Measurements from ENCODE around the gene CHMP1A. TPM values are rescaled to one million over a fixed set of nuclear protein-coding genes. Genes with fewer than 3 reads are reported as not detected.
"Not testable (repeated sequence)": the region's sequence is repeated elsewhere in the genome, so short reads cannot be mapped to it uniquely, and the experiment has no call there.

CHMP1A gene
- total RNA-seq, 1 donor from 2014 or later = 36.5 TPM

- ATAC-seq = no peak
- DNase-seq = no peak
- intact Hi-C loops (cut with micrococcal nuclease) = no loop called here
Measured at GRCh38 chr16:89693931-89694783, 36.6 kb upstream of the CHMP1A start.

- intact Hi-C loops (cut with micrococcal nuclease) = no loop called here
- no peak for ATAC-seq
- no peak for DNase-seq
Measured at GRCh38 chr16:89693289-89693731, 35.8 kb upstream of the CHMP1A start.

- ATAC-seq (no peak), DNase-seq (no peak)
- intact Hi-C loops (cut with micrococcal nuclease) = no loop called here
Measured at GRCh38 chr16:89691986-89692569, 34.6 kb upstream of the CHMP1A start.

GRCh38 chr16:89691231-89691985 is 33.9 kb upstream of the CHMP1A start:
- ATAC-seq (no peak), DNase-seq (no peak)
- intact Hi-C loops (cut with micrococcal nuclease) = no loop called here

- ATAC-seq (no peak), DNase-seq (no peak)
- intact Hi-C loops (cut with micrococcal nuclease) = no loop called here
Measured at GRCh38 chr16:89690392-89690901, 32.9 kb upstream of the CHMP1A start.

- ATAC-seq; DNase-seq; intact Hi-C loops (cut with micrococcal nuclease): not testable (repeated sequence)
Measured at GRCh38 chr16:89689621-89690020, 32.1 kb upstream of the CHMP1A start.

GRCh38 chr16:89689142-89689541 is 31.6 kb upstream of the CHMP1A start:
- intact Hi-C loops (cut with micrococcal nuclease) = no loop called here
- ATAC-seq = no peak

GRCh38 chr16:89688395-89688794 is 30.9 kb upstream of the CHMP1A start:
- DNase-seq (no peak), ATAC-seq (no peak)
- intact Hi-C loops (cut with micrococcal nuclease) = no loop called here

More at GRCh38 chr16:89689142-89689541, 31.6 kb upstream of the CHMP1A start:
- no peak for DNase-seq

GRCh38 chr16:89687092-89687940 is 29.8 kb upstream of the CHMP1A start:
- intact Hi-C loops (cut with micrococcal nuclease) = no loop called here
- DNase-seq = peak; percentile 27
- ATAC-seq = peak; percentile 37

- intact Hi-C loops (cut with micrococcal nuclease) = no loop called here
- peak; percentile 96 for ATAC-seq
- DNase-seq = peak; percentile 91
Measured at GRCh38 chr16:89686520-89687091, 29.1 kb upstream of the CHMP1A start, which contains the start of gene CDK10. Gene CDK10, plus strand, starts transcription at chr16:89686689. Its CDS starts 22 bp downstream, at chr16:89686711.

- no peak for DNase-seq
- ATAC-seq = no peak
- intact Hi-C loops (cut with micrococcal nuclease) = no loop called here
Measured at GRCh38 chr16:89685916-89686315, 28.4 kb upstream of the CHMP1A start.

- DNase-seq = no peak
Measured at GRCh38 chr16:89678258-89678657, 20.8 kb upstream of the CHMP1A start.

GRCh38 chr16:89672177-89672941 is 14.9 kb upstream of the CHMP1A start:
- intact Hi-C loops (cut with micrococcal nuclease) = no loop called here

More at GRCh38 chr16:89678258-89678657, 20.8 kb upstream of the CHMP1A start:
- no peak for ATAC-seq
- intact Hi-C loops (cut with micrococcal nuclease) = no loop called here

GRCh38 chr16:89671565-89671964 is 14.1 kb upstream of the CHMP1A start:
- intact Hi-C loops (cut with micrococcal nuclease); ATAC-seq; DNase-seq: not testable (repeated sequence)

More at GRCh38 chr16:89672177-89672941, 14.9 kb upstream of the CHMP1A start:
- DNase-seq (no peak), ATAC-seq (no peak)

- intact Hi-C loops (cut with micrococcal nuclease) = no loop called here
- ATAC-seq (no peak), DNase-seq (no peak)
Measured at GRCh38 chr16:89670496-89671431, 13.3 kb upstream of the CHMP1A start.

- intact Hi-C loops (cut with micrococcal nuclease) = no loop called here
- ATAC-seq (no peak), DNase-seq (no peak)
Measured at GRCh38 chr16:89669755-89670154, 12.2 kb upstream of the CHMP1A start.

GRCh38 chr16:89668790-89669158 is 11.3 kb upstream of the CHMP1A start:
- no peak for ATAC-seq
- no peak for DNase-seq
- intact Hi-C loops (cut with micrococcal nuclease) = no loop called here

Measured in left ventricle myocardium superior (tissue), 1 donor.